Lower lobe of right lung (tissue), 2 donors: ENCODE measurements around the gene PSD2. TPM values are rescaled to one million over a fixed set of nuclear protein-coding genes. Genes with fewer than 3 reads are reported as not detected.

Experiments used
- ATAC-seq, 2 donors: fragments of 200-7000 bp; cut with Tn5 transposase; one replicate each; pipeline ENCODE4 v1.9.1; 2020 to 2022; ENCODE audit warnings: mild to moderate bottlenecking in 2 of 2, moderate library complexity in 2 of 2
- DNase-seq: peaks from one replicate; pipeline ENCODE4 v3.0.0-alpha.2; 2020
- H3K27ac ChIP-seq: fragments of 200-600 bp; one replicate; pipeline ENCODE4 v1.8.0; 2022
- H3K27me3 ChIP-seq: fragments of 200-600 bp; one replicate; pipeline ENCODE4 v1.8.0; 2022; ENCODE audit warnings: low read depth
- H3K36me3 ChIP-seq: fragments of 200-600 bp; one replicate; pipeline ENCODE4 v1.8.0; 2022; ENCODE audit warnings: mild to moderate bottlenecking
- H3K4me1 ChIP-seq: fragments of 200-600 bp; one replicate; pipeline ENCODE4 v1.8.0; 2022
- H3K4me3 ChIP-seq: fragments of 200-600 bp; one replicate; pipeline ENCODE4 v1.8.0; 2022; ENCODE audit warnings: mild to moderate bottlenecking
- H3K9me3 ChIP-seq: fragments of 200-600 bp; one replicate; pipeline ENCODE4 v1.8.0; 2022
- CTCF ChIP-seq: fragments of 200-600 bp; IDR thresholded peaks from one replicate; pipeline ENCODE4 v1.8.0; 2022; ENCODE audit warnings: antibody characterized with exemption, mild to moderate bottlenecking
- intact Hi-C: fragments of 100-400 bp; cut with DNase I; formaldehyde crosslinking; loops from one replicate; pipeline ENCODE4 v1.11.0; 2022
- total RNA-seq: library from RNA; stranded (reverse); fragmentation: NEBNext Ultra II Directional; extraction: Animal tissue kit (Norgen Biotek cat#: 25700); gene quantifications from one replicate; pipeline ENCODE4 v1.2.1, GENCODE V29; 2021
- donor health status: DM: no; HTN: yes; CAD: no; lungs with severe emphysema.

PSD2 gene
- total RNA-seq, 1 donor from 2014 or later = not detected

GRCh38 chr5:139867581-139867980, 72.0 kb downstream of the PSD2 start:
- H3K4me3 ChIP-seq = no peak overlapping the region
- no peak for TF ChIP-seq CTCF
- H3K27me3 ChIP-seq = peaks cover 7% of the 10 kb centered on the region
- H3K27ac ChIP-seq = no peak overlapping the region
- peaks cover 15% of the 10 kb centered on the region for H3K4me1 ChIP-seq
- no peaks in the 10 kb centered on the region for H3K36me3 ChIP-seq
- H3K9me3 ChIP-seq = no peaks in the 10 kb centered on the region
- DNase-seq (no peak), ATAC-seq (no peak)
- intact Hi-C loops = no loop called here

DNA sequence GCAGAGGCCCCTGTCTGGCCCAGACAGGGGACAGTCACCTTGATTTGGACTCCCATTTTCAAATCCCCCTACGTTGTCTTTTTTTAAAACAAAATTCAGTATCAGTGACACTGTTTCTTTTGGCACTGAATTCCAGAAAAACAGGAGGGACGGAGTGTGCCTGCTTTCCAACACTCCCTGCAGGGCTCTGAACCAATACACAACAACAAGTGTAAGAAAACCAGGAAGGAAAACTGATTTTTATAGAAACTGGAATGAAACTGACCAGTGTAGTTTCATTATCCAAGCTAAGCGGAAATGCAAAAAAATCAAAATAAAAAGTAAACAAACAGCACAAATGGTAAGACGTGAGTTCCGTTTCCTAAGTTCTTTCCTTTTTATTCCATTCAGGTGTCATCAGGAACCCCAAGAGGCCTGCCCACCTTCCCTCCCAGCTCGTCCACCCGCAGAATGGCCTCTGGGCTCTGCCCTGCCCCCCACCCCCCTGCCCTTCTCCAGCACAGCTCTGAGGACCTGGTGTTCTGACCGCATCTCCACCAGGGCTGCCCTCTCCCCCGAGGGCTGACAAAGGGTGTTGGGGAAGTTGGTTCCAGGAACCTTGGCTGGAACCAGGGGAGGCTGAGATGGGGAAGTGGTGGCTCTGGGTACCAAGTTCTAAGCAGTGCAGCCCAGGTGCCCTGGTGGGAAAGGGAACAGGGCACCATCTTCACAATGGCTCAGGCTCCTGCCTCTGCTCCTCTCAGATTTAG, 73.6 kb downstream of the PSD2 start:
- Histone ChIP-seq H3K9me3 (no peaks in the 10 kb centered on the region), H3K4me3 (no peak overlapping the region), H3K27me3 (peaks cover 7% of the 10 kb centered on the region), H3K27ac (no peak overlapping the region), H3K4me1 (no peaks in the 10 kb centered on the region), H3K36me3 (no peaks in the 10 kb centered on the region)
- DNase-seq (no peak), ATAC-seq (no peak)
- intact Hi-C loops = no loop called here
- no peak for TF ChIP-seq CTCF

DNA sequence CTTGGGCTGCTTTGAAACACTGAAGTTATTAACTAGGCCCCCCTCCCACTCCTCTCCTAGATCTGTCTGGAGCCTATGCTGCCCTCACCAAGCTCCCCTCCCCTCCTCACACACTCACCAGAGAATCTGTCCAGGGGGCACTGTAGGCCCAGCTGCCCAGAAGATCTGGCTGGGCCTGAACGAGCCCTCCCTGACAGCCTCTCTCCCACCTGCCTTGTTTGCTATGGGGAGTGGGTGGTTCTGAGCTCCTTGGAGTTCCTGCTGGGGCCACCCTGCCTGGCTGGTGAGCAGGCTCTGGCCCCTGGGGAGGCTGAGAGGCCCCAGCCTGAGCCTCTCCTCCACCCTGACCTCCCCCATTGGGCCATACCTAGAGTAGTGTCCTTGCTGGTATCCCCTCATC, 75.1 kb downstream of the PSD2 start:
- no peak for ATAC-seq
- Histone ChIP-seq H3K27me3 (peaks cover 3% of the 10 kb centered on the region), H3K4me3 (no peak overlapping the region), H3K27ac (no peak overlapping the region), H3K4me1 (no peaks in the 10 kb centered on the region), H3K36me3 (no peaks in the 10 kb centered on the region), H3K9me3 (no peaks in the 10 kb centered on the region)
- intact Hi-C loops = no loop called here
- no peak for DNase-seq
- no peak for TF ChIP-seq CTCF

GRCh38 chr5:139871614-139872013, 76.0 kb downstream of the PSD2 start:
- Histone ChIP-seq H3K27me3 (peaks cover 3% of the 10 kb centered on the region), H3K9me3 (no peaks in the 10 kb centered on the region), H3K4me1 (no peaks in the 10 kb centered on the region), H3K4me3 (no peak overlapping the region), H3K27ac (no peak overlapping the region), H3K36me3 (no peaks in the 10 kb centered on the region)
- ATAC-seq (no peak), DNase-seq (no peak)
- intact Hi-C loops = no loop called here
- no peak for TF ChIP-seq CTCF

GRCh38 chr5:139872052-139872766, 76.6 kb downstream of the PSD2 start:
- DNase-seq (no peak), ATAC-seq (no peak)
- H3K9me3 ChIP-seq = no peaks in the 10 kb centered on the region
- H3K27me3 ChIP-seq = peaks cover 3% of the 10 kb centered on the region
- intact Hi-C loops = no loop called here
- no peak overlapping the region for H3K27ac ChIP-seq
- no peaks in the 10 kb centered on the region for H3K36me3 ChIP-seq
- no peaks in the 10 kb centered on the region for H3K4me1 ChIP-seq
- no peak for TF ChIP-seq CTCF
- H3K4me3 ChIP-seq = no peak overlapping the region
